Duodenal mucosa (tissue), 2 donors: Measurements from ENCODE around the gene GAPDHS.

Experiments
- H3K27ac ChIP-seq: one replicate; pipeline ENCODE4 v1.7.0; 2013; ENCODE audit warnings: low read depth, low read length
- H3K27me3 ChIP-seq, 2 donors: one replicate each; pipeline ENCODE4 v1.7.0; 2013; ENCODE audit warnings: low read length in 2 of 2, control low read depth in 1 of 2; ENCODE audit not compliant: insufficient read depth in 2 of 2, control insufficient read depth in 1 of 2
- H3K36me3 ChIP-seq, 2 donors: one replicate each; pipeline ENCODE4 v1.7.0; 2013; ENCODE audit warnings: low read length in 2 of 2, control low read depth in 1 of 2; ENCODE audit not compliant: insufficient read depth in 2 of 2, control insufficient read depth in 1 of 2
- H3K4me1 ChIP-seq, 2 donors: one replicate each; pipeline ENCODE4 v1.7.0; 2013; ENCODE audit warnings: low read length in 2 of 2, control low read depth in 1 of 2; ENCODE audit not compliant: insufficient read depth in 2 of 2, control insufficient read depth in 1 of 2
- H3K4me3 ChIP-seq, 2 donors: one replicate each; pipeline ENCODE4 v1.7.0; 2013; ENCODE audit warnings: low read length in 2 of 2, low read depth in 1 of 2
- H3K9ac ChIP-seq, 2 donors: one replicate each; pipeline ENCODE4 v1.7.0; 2013; ENCODE audit warnings: low read length in 2 of 2, low read depth in 1 of 2
- H3K9me3 ChIP-seq, 2 donors: one replicate each; pipeline ENCODE4 v1.7.0; 2013; ENCODE audit warnings: low read length in 2 of 2, control low read depth in 1 of 2; ENCODE audit not compliant: control insufficient read depth in 1 of 2

Gene GAPDHS

DNA sequence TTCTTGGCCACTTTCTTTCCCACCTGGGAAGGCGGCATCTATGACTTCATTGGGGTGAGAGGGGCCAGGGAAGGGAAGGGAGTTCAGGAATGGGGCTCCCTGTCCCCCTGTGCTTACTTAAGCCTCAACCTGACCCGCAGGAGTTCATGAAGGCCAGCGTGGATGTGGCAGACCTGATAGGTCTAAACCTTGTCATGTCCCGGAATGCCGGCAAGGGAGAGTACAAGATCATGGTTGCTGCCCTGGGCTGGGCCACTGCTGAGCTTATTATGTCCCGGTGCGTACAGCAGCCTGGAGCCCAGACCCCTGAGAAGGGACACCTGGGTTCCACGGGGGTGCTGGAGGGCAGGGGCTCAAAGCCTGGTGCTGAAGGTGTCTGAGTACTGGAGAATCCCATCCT is 13.3 kb downstream of the GAPDHS start:
- Histone ChIP-seq H3K27me3 (no peaks in the 10 kb centered on the region), H3K36me3 (peaks cover 0 to 5% of the 10 kb centered on the region in 2 donors), H3K9me3 (no peaks in the 10 kb centered on the region), H3K9ac (peak overlapping the region; percentile 70 to 83), H3K4me1 (peaks cover 16% of the 10 kb centered on the region in 2 donors), H3K4me3 (peak overlapping the region; percentile 85 to 92), H3K27ac (no peak overlapping the region)

DNA sequence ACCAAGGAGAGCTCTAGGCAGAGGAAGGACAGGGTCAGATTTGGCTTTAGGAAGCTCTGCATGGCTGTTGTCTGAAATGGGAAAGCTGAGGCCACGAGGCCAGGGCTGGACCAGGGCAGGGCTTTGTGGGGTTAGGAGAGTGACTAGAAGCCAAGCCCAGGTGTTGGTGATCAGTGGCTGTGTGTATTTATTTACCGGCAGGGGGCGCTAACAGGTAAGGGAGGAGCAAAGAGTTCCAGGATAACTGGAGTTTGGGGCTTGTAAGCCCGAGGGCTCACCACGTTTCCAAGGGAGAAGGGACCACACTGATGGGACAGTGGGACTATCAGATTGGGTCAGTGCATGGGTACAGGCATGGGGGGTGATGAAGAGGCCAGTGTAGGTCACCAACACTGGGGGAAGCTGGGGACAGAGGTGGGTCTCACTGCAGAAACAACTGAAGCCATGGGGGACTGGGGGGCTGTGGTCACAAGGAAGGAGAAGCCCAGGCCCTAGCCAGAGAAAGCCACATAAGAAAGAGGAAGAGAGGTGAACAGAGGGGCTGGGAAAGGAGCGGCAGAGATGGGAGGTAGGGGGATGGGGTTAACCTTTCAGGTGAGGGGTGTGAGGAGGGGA is 16.0 kb downstream of the GAPDHS start:
- H3K27ac ChIP-seq = no peak overlapping the region
- peaks cover 16% of the 10 kb centered on the region in 2 donors for H3K4me1 ChIP-seq
- peaks cover 0 to 5% of the 10 kb centered on the region in 2 donors for H3K36me3 ChIP-seq

DNA sequence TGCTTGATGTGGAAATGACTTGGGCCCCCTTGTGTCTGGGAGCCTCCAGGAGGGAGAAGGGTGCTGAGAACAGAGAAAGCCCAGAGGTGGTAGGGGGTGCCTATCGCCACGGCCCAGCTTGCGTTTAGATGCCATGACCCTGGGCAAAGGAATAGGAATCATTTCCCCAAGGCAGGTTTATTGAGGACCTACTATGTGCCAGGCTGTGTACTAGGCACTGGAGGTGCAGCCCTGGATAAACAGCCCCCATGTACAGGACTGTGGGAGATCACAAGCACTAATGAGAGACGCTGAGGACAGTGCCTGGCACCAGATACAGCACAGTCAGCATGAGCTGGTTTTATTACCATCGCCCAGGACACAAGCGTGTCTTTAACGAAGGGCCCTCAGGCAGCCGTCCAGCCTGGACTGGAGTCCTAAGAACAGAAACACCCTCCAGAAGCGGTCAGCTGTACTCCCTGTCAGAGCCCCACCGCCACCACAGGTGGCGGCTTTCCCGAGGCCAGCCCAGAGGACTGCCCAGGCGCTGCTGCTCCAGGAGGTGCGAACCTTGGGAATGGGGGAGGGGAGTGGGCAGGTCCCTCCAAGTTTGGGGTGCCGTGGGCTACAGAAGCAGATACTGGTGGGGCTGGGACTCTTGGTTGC is 16.7 kb downstream of the GAPDHS start:
- Histone ChIP-seq H3K4me3 (no peak overlapping the region), H3K4me1 (peaks cover 9 to 11% of the 10 kb centered on the region in 2 donors), H3K27ac (no peak overlapping the region), H3K9me3 (no peaks in the 10 kb centered on the region), H3K27me3 (no peaks in the 10 kb centered on the region), H3K36me3 (peaks cover 0 to 5% of the 10 kb centered on the region in 2 donors), H3K9ac (no peak overlapping the region)

More for the DNA sequence above, 16.0 kb downstream of the GAPDHS start:
- H3K9me3 ChIP-seq = no peaks in the 10 kb centered on the region
- H3K27me3 ChIP-seq = no peaks in the 10 kb centered on the region
- no peak overlapping the region for H3K9ac ChIP-seq
- H3K4me3 ChIP-seq = no peak overlapping the region

DNA sequence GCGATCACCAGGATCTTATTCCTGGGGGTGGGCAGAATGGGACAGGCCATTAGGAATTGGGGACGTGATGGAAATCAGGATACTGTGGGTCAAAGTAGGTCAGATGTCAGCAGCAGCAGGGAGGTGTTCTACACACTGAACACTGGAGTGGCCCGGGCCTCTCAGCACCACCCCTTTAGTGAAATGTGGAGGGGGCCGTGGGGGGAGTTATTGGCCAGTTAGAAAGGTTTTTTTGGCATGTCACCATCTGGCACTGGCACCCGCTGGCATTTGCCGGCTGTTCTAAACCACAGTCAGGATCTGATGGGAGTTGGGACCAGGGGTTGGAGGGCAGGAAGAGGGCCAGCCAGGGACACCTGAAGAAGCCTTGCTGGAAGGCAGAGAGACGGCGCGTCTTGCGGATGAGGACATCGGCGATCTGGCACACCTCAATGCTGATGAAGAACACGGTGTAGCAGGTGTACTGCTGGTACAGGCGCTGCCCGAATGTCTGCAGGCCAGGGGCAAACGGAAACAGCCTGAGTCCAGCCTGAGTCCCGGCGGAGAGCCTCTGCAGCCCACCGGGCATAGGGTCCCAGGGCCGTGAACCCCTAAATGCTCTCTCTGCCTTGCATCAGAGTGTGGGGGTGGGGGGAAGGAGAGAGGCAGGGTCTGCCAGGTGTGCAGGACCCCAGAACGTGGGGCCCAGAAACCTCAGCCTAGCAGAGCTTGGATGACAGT is 18.0 kb downstream of the GAPDHS start:
- Histone ChIP-seq H3K36me3 (peaks cover 0 to 5% of the 10 kb centered on the region in 2 donors), H3K27ac (no peak overlapping the region), H3K4me1 (peaks cover 7 to 8% of the 10 kb centered on the region in 2 donors), H3K9ac (no peak overlapping the region), H3K27me3 (peaks cover 0 to 3% of the 10 kb centered on the region in 2 donors), H3K4me3 (no peak overlapping the region), H3K9me3 (no peaks in the 10 kb centered on the region)

DNA sequence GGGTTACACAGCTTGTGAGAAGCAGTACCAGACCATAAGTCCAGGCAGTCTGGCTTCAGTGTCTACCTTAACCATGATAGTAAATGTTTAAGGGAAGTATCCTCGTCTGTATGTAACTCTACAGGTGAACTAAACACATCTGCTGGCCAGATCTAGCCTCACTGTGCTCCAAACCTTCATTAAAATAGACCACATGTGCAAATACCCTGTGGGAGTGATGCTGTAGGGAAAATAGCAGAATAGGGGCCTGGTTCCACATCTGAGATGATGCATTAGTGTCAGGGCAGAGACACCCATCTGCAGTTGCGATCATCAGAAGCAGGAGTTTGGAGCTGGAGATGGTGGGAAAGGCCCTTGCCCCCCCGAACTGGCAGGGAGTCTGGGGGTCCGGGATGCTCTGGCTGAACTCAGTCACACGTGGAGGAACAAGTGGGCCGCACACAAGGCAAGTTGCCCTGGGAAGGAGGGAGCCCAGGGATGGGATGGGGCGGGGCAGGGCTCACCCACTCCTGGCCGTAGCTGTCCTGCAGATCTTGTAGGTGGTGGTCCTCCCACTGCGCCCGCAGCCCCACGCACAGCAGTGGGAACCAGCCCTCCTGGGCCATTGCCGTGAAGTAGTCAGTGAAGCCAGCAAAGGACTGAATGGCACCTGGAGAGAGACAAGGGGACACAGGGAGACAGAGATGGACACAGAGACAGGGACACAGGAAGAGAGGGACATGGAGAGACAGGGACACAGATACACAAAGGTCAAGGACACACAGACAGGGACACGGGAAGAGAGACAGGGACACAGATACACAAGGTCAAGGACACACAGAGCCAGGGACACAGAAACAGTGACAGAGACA is 19.5 kb downstream of the GAPDHS start:
- H3K27ac ChIP-seq = no peak overlapping the region

GRCh38 chr19:35553385-35554000 is 20.2 kb downstream of the GAPDHS start:
- H3K9me3 ChIP-seq = no peaks in the 10 kb centered on the region
- H3K27me3 ChIP-seq = peaks cover 5 to 6% of the 10 kb centered on the region in 2 donors
- H3K4me1 ChIP-seq = peaks cover 0 to 3% of the 10 kb centered on the region in 2 donors
- no peaks in the 10 kb centered on the region for H3K36me3 ChIP-seq
- no peak overlapping the region for H3K4me3 ChIP-seq
- H3K9ac ChIP-seq = no peak overlapping the region
- H3K27ac ChIP-seq = no peak overlapping the region

More for the DNA sequence above, 19.5 kb downstream of the GAPDHS start:
- Histone ChIP-seq H3K9me3 (no peaks in the 10 kb centered on the region), H3K4me1 (no peaks in the 10 kb centered on the region), H3K4me3 (no peak overlapping the region), H3K9ac (no peak overlapping the region), H3K27me3 (peaks cover 5 to 6% of the 10 kb centered on the region in 2 donors), H3K36me3 (no peaks in the 10 kb centered on the region)

GRCh38 chr19:35554076-35554475 is 20.8 kb downstream of the GAPDHS start:
- peaks cover 0 to 3% of the 10 kb centered on the region in 2 donors for H3K4me1 ChIP-seq
- H3K27ac ChIP-seq = no peak overlapping the region
- H3K4me3 ChIP-seq = no peak overlapping the region
- no peaks in the 10 kb centered on the region for H3K9me3 ChIP-seq
- H3K9ac ChIP-seq = no peak overlapping the region
- H3K27me3 ChIP-seq = peaks cover 9 to 11% of the 10 kb centered on the region in 2 donors
- no peaks in the 10 kb centered on the region for H3K36me3 ChIP-seq

GRCh38 chr19:35555301-35556005 is 22.2 kb downstream of the GAPDHS start:
- no peak overlapping the region for H3K27ac ChIP-seq
- H3K9ac ChIP-seq = no peak overlapping the region
- H3K27me3 ChIP-seq = peaks cover 18 to 19% of the 10 kb centered on the region in 2 donors
- H3K4me3 ChIP-seq = no peak overlapping the region
- peaks cover 0 to 3% of the 10 kb centered on the region in 2 donors for H3K4me1 ChIP-seq
- no peaks in the 10 kb centered on the region for H3K36me3 ChIP-seq
- H3K9me3 ChIP-seq = no peaks in the 10 kb centered on the region

DNA sequence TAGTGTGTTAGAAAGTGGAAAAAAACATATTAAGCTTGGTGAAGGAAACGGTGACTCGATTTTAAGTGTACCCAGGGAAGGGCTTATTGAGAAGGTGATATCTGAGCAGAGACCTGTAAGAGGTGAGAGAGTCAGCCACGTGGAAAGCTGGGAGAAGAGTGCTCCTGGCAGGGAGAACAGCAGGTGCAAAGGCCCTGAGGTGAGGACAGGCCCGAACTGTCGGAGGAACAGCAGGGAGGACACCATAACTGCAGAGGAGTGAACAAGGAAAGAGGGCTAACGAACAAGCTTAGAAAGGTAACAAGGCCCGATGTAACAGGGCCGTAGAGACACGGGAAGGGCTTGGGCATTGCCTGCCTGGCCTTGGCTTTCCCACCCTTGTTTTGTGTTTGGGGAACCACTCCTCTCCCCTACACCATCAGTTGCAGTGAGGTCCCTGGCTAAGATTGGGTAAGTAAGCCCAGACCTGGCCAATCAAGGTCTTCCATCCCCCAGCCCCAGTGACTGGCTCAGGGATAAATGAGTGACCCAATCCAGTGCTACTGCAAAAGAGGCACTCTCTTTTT is 22.9 kb downstream of the GAPDHS start:
- H3K9ac ChIP-seq = no peak overlapping the region
- no peak overlapping the region for H3K4me3 ChIP-seq
- no peak overlapping the region for H3K27ac ChIP-seq
- no peaks in the 10 kb centered on the region for H3K36me3 ChIP-seq
- H3K4me1 ChIP-seq = peaks cover 0 to 3% of the 10 kb centered on the region in 2 donors
- H3K9me3 ChIP-seq = no peaks in the 10 kb centered on the region
- peaks cover 19 to 20% of the 10 kb centered on the region in 2 donors for H3K27me3 ChIP-seq
